HG03558 (cell line): ENCODE measurements around the gene DEXI.

ENCODE experiments used
- ATAC-seq: cut with Tn5 transposase; IDR thresholded peaks from one replicate; pipeline ENCODE4 v1.9.1; 2021; ENCODE audit warnings: moderate number of reproducible peaks; ENCODE audit not compliant: unreplicated experiment; ENCODE audit errors: extremely low read depth

DEXI gene

GRCh38 chr16:10942352-10943063 is at the start of gene DEXI:
TSS of gene DEXI (minus strand) at chr16:10942468. CDS start at chr16:10942005, 463 bp downstream.
- ATAC-seq: peak; percentile 29

- ATAC-seq: no peak
Measured at GRCh38 chr16:10990378-10990777, 48.1 kb upstream of the DEXI start.

GRCh38 chr16:10989559-10989958 is 47.3 kb upstream of the DEXI start:
- ATAC-seq: no peak

- no peak for ATAC-seq
Measured at GRCh38 chr16:10988879-10989278, 46.6 kb upstream of the DEXI start.

GRCh38 chr16:10988164-10988803 is 46.0 kb upstream of the DEXI start:
- peak; percentile 38 for ATAC-seq

GRCh38 chr16:10987361-10988163 is 45.3 kb upstream of the DEXI start:
- no peak for ATAC-seq

- no peak for ATAC-seq
Measured at GRCh38 chr16:10984509-10984908, 42.2 kb upstream of the DEXI start.

GRCh38 chr16:10983159-10983558 is 40.9 kb upstream of the DEXI start:
- ATAC-seq: no peak

- no peak for ATAC-seq
Measured at GRCh38 chr16:10982465-10983150, 40.3 kb upstream of the DEXI start.

GRCh38 chr16:10981697-10982216 is 39.5 kb upstream of the DEXI start:
- ATAC-seq: peak; percentile 40

GRCh38 chr16:10980813-10981212 is 38.5 kb upstream of the DEXI start:
- no peak for ATAC-seq

GRCh38 chr16:10979717-10980601 is 37.7 kb upstream of the DEXI start:
- no peak for ATAC-seq

- no peak for ATAC-seq
Measured at GRCh38 chr16:10978871-10979446, 36.7 kb upstream of the DEXI start.

GRCh38 chr16:10978124-10978523 is 35.9 kb upstream of the DEXI start:
- no peak for ATAC-seq

GRCh38 chr16:10976634-10977033 is 34.4 kb upstream of the DEXI start:
- ATAC-seq: no peak

- no peak for ATAC-seq
Measured at GRCh38 chr16:10972819-10973464, 30.7 kb upstream of the DEXI start.

GRCh38 chr16:10972108-10972818 is 30.0 kb upstream of the DEXI start:
- no peak for ATAC-seq

- no peak for ATAC-seq
Measured at GRCh38 chr16:10971560-10971961, 29.3 kb upstream of the DEXI start.
